Esophagus squamous epithelium (tissue), 4 donors: ENCODE measurements around the gene NASP.

Experiments used
- CTCF ChIP-seq, 6 experiments: fragments of 450-650 bp in 4 of 6; fragments of 200-600 bp in 2 of 6; sonication (generic) in 2 of 6; IDR thresholded peaks; one replicate each; pipeline ENCODE4 v1.5.1; 2016 to 2019; ENCODE audit warnings: antibody characterized with exemption in 6 of 6, mild to moderate bottlenecking in 4 of 6, moderate library complexity in 4 of 6
- POLR2A ChIP-seq, 4 donors: fragments of 450-650 bp; IDR thresholded peaks; one replicate each; pipeline ENCODE4 v1.6.1; 2017; ENCODE audit warnings: antibody characterized with exemption in 4 of 4, mild to moderate bottlenecking in 4 of 4, moderate library complexity in 3 of 4

GRCh38 chr1:45607404-45608074, 23.7 kb downstream of the NASP start:
- no peak for TF ChIP-seq POLR2A (IDR thresholded peaks at IDR 0.05)
- TF ChIP-seq CTCF (IDR thresholded peaks at IDR 0.05) = no peak
